K562 (cell line): ENCODE data around the gene ZNF581. TPM values are rescaled to one million over a fixed set of nuclear protein-coding genes. Genes with fewer than 3 reads are reported as not detected.
A peak's percentile ranks its signal among the peaks of the same experiment; 100 is the strongest.

Experiments used
- ARID3B ChIP-seq: fragments of 250-450 bp; sonication (Bioruptor Pico); IDR thresholded peaks from 2 replicates; pipeline ENCODE4 v1.4.0; 2020; ENCODE audit warnings: borderline replicate concordance
- ATF1 ChIP-seq, 2 experiments: fragments of 450-650 bp in 1 of 2; IDR thresholded peaks; 2 replicates each; pipeline ENCODE4 v1.6.1; 2016; ENCODE audit warnings: missing compliant biosample characterization in 1 of 2, missing genetic modification characterization in 1 of 2
- E2F1 ChIP-seq: sonication (generic); formaldehyde crosslinking; IDR thresholded peaks from 2 replicates; pipeline ENCODE4 v1.8.1; 2023; ENCODE audit warnings: mild to moderate bottlenecking, missing genetic modification reagents, moderate library complexity
- HNRNPL ChIP-seq: fragments of 200-400 bp; formaldehyde crosslinking; IDR thresholded peaks from 2 replicates; pipeline ENCODE4 v1.6.1; 2017; ENCODE audit warnings: low read depth, mild to moderate bottlenecking, low read length
- LEF1 ChIP-seq: fragments of 450-650 bp; IDR thresholded peaks from 2 replicates; pipeline ENCODE4 v1.6.1; 2016; ENCODE audit warnings: mild to moderate bottlenecking
- MCM3 ChIP-seq: fragments of 450-650 bp; IDR thresholded peaks from 2 replicates; pipeline ENCODE4 v1.6.1; 2016
- MYC ChIP-seq, 2 experiments: fragments of 250-450 bp in 1 of 2; sonication (Bioruptor Pico) in 1 of 2; IDR thresholded peaks; 2 replicates each; pipeline versions ENCODE4 v1.5.1 to v1.6.1; 2012 to 2021; ENCODE audit warnings: low read depth in 2 of 2, borderline replicate concordance in 1 of 2, improper control_type of control experiment in 1 of 2, low read length in 1 of 2, mild to moderate bottlenecking in 1 of 2, moderate library complexity in 1 of 2
- NBN ChIP-seq: fragments of 450-650 bp; IDR thresholded peaks from 2 replicates; pipeline ENCODE4 v1.6.1; 2016; ENCODE audit warnings: low read depth, mild to moderate bottlenecking
- NCOA1 ChIP-seq: fragments of 450-650 bp; IDR thresholded peaks from 2 replicates; pipeline ENCODE4 v1.6.1; 2016; ENCODE audit warnings: low read depth
- NRF1 ChIP-seq, 2 experiments: fragments of 450-650 bp; IDR thresholded peaks in 1 of 2; conservative IDR thresholded peaks in 1 of 2; 2 replicates each; pipeline ENCODE4 v1.6.1; 2014; ENCODE audit warnings: mild to moderate bottlenecking in 2 of 2
- PHF8 ChIP-seq: fragments of 200-600 bp; sonication (generic); IDR thresholded peaks from 2 replicates; pipeline ENCODE4 v1.6.1; 2012; ENCODE audit warnings: mixed run types, mild to moderate bottlenecking, inconsistent platforms, low read length, moderate library complexity, borderline replicate concordance
- POLR2AphosphoS2 ChIP-seq: IDR thresholded peaks from 2 replicates; pipeline ENCODE4 v1.6.1; 2012; ENCODE audit warnings: low read length, improper control_type of control experiment
- POLR2B ChIP-seq: fragments of 450-650 bp; IDR thresholded peaks from 2 replicates; pipeline ENCODE4 v1.6.1; 2018; ENCODE audit warnings: low read depth; ENCODE audit not compliant: partially characterized antibody
- POLR2G ChIP-seq: fragments of 200-400 bp; formaldehyde crosslinking; IDR thresholded peaks from 2 replicates; pipeline ENCODE4 v1.6.1; 2017; ENCODE audit warnings: low read depth, mild to moderate bottlenecking, antibody characterized with exemption, low read length, moderate library complexity
- RBM39 ChIP-seq: fragments of 200-400 bp; formaldehyde crosslinking; optimal IDR thresholded peaks from 2 replicates; pipeline ENCODE3; 2018; ENCODE audit warnings: low read depth, low read length
- TCF3 ChIP-seq: sonication (generic); formaldehyde crosslinking; IDR thresholded peaks from 2 replicates; pipeline ENCODE4 v1.4.0; 2020; ENCODE audit warnings: mild to moderate bottlenecking, missing genetic modification reagents
- THRAP3 ChIP-seq: fragments of 450-650 bp; IDR thresholded peaks from 2 replicates; pipeline ENCODE4 v1.6.1; 2016; ENCODE audit warnings: mild to moderate bottlenecking, inconsistent platforms, borderline replicate concordance
- ZBTB9 ChIP-seq: fragments of 450-650 bp; formaldehyde crosslinking; IDR thresholded peaks from 2 replicates; pipeline ENCODE4 v1.4.0; 2020; ENCODE audit warnings: mild to moderate bottlenecking, moderate library complexity
- ZFX ChIP-seq: sonication (generic); formaldehyde crosslinking; IDR thresholded peaks from 2 replicates; pipeline ENCODE4 v1.8.0; 2022; ENCODE audit warnings: mild to moderate bottlenecking, missing genetic modification reagents, moderate library complexity
- ZNF143 ChIP-seq: sonication (generic); formaldehyde crosslinking; IDR thresholded peaks from 2 replicates; pipeline ENCODE4 v1.9.0; 2022; ENCODE audit warnings: mild to moderate bottlenecking, missing genetic modification reagents
- ZNF232 ChIP-seq: sonication (generic); formaldehyde crosslinking; IDR thresholded peaks from 2 replicates; pipeline ENCODE4 v1.8.0; 2022; ENCODE audit warnings: mild to moderate bottlenecking, missing genetic modification reagents
- ZNF398 ChIP-seq: fragments of 250-450 bp; sonication (Bioruptor Pico); IDR thresholded peaks from 2 replicates; pipeline ENCODE4 v1.8.0; 2021; ENCODE audit warnings: moderate library complexity, mild to moderate bottlenecking, inconsistent platforms
- ZNF79 ChIP-seq: fragments of 250-450 bp; sonication (Bioruptor Pico); IDR thresholded peaks from 2 replicates; pipeline ENCODE4 v1.4.0; 2020; ENCODE audit warnings: low read depth, mild to moderate bottlenecking, moderate library complexity
- polyA plus RNA-seq, 8 experiments: library from polyadenylated mRNA; depleted of rRNA in 4 of 8; stranded (reverse) in 5 of 8; unstranded in 3 of 8; fragments of >200 nt; fragmentation: Nextera tagmentation in 2 of 8; fragmentation: Illumina TruSeq in 1 of 8; extraction: Ambion mirVana in 2 of 8; extraction: Trizol in 1 of 8; gene quantifications; 2 replicates each; pipeline versions ENCODE4 v1.2.1 to v1.2.3, GENCODE V29; 2011 to 2014; ENCODE audit warnings: inconsistent platforms in 1 of 8, missing spikeins in 1 of 8
- total RNA-seq, 7 experiments: library from RNA; depleted of rRNA in 6 of 7; stranded (reverse); fragments of >200 nt in 6 of 7; fragmentation: Illumina TruSeq in 2 of 7; extraction: Trizol in 2 of 7; gene quantifications; 2 replicates each; pipeline versions ENCODE4 v1.2.1 to v1.2.3, GENCODE V29; 2011 to 2021; ENCODE audit warnings: low replicate concordance in 1 of 7

ZNF581 gene
- total and polyA plus RNA-seq, 9 of the 15 experiments (the other 6 are each of a cell fraction or from before 2014, with no cell fraction given), result 2.4 to 39.4 (median 15.4) TPM

DNA sequence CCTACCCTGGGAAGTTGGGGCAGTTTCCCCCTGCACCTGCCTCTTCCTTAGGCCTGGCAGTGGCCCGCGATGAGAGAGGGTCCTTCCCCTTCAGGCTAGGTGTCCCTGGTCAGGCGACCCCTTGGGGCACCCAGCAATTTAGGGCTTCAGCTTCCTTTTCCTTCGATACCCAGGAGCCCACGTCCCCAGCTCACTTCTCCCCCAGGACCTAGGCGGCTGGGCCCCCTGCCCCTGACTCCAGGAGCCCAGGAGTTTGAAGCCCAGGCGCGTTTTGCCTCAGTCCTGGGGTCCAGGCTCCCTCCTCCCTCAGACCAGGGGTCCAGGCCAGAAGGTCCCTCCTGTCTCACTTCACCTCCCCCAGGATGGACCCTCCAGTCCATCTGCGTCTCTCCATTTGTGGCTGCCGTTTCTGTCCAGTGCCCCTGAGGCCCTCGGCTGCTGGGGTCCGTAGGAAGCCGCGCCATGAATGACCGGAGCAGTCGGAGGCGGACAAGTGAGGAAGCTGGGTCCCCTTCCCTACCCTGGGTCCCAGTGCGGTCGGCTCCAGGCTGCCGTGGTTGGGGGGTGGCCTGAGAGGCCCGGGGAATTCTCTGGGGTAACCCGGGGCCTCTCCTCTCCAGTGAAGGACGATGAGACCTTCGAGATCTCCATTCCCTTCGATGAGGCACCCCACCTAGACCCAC, 5.3 kb downstream of the ZNF581 start (continued):
- TF ChIP-seq POLR2B, result no peak
- no peak for TF ChIP-seq NBN
- TF ChIP-seq TCF3 (CRISPR knock-in tag), result no peak
- TF ChIP-seq ZNF143, result no peak
- no peak for TF ChIP-seq ZNF79 (CRISPR knock-in tag)
- peak; percentile 49 for TF ChIP-seq ZFX (CRISPR knock-in tag)
- no peak for TF ChIP-seq THRAP3
- TF ChIP-seq NCOA1, result no peak
- TF ChIP-seq ATF1 (CRISPR knock-in tag; IDR thresholded peaks at IDR 0.05), result no peak
- no peak for TF ChIP-seq ATF1 (tag; IDR thresholded peaks at IDR 0.05)
- TF ChIP-seq POLR2G, result 0 out of 2 replicates have a peak, but pooled peaks have one; percentile 17
- no peak for TF ChIP-seq ZNF232 (CRISPR knock-in tag)
- no peak for TF ChIP-seq MCM3
- peak; percentile 18 to 57; a peak in 3 of 4 replicates for TF ChIP-seq NRF1 (conservative IDR thresholded peaks at IDR 0.05 in 1 of 2, IDR thresholded peaks at IDR 0.05 in 1 of 2)
- no peak for TF ChIP-seq ARID3B (CRISPR knock-in tag)
- TF ChIP-seq PHF8, result peak; percentile 52; the same call in 1 of the 2 replicates
- TF ChIP-seq ZBTB9 (CRISPR knock-in tag), result 0 out of 2 replicates have a peak, but pooled peaks have one; percentile 5
- TF ChIP-seq MYC (IDR thresholded peaks at IDR 0.05; ENCODE audit: low read depth, low read length), result no peak
- TF ChIP-seq MYC (CRISPR knock-in tag; IDR thresholded peaks at IDR 0.05; ENCODE audit: borderline replicate concordance, low read depth), result no peak
- TF ChIP-seq RBM39, result no peak
- TF ChIP-seq HNRNPL, result no peak
- no peak for TF ChIP-seq POLR2AphosphoS2
- TF ChIP-seq E2F1 (CRISPR knock-in tag), result no peak
- TF ChIP-seq LEF1, result no peak
- TF ChIP-seq ZNF398 (CRISPR knock-in tag), result no peak
